GM21786 (cell line): ENCODE measurements around the gene OR10T2.
"Not testable (repeated sequence)": the region's sequence is repeated elsewhere in the genome, so short reads cannot be mapped to it uniquely, and the experiment has no call there.

Experiments
- ATAC-seq: cut with Tn5 transposase; IDR thresholded peaks from one replicate; pipeline ENCODE4 v1.9.1; 2021; ENCODE audit not compliant: unreplicated experiment

OR10T2 gene

GRCh38 chr1:158357441-158357840 lies 41.8 kb downstream of the OR10T2 start:
- no peak for ATAC-seq

GRCh38 chr1:158356616-158357015 lies 42.6 kb downstream of the OR10T2 start:
- no peak for ATAC-seq

- ATAC-seq = no peak
Observed at GRCh38 chr1:158355773-158356285, 43.4 kb downstream of the OR10T2 start.

GRCh38 chr1:158354255-158354654 lies 45.0 kb downstream of the OR10T2 start:
- no peak for ATAC-seq

- ATAC-seq = no peak
Observed at GRCh38 chr1:158353303-158354075, 45.8 kb downstream of the OR10T2 start, which contains the start of gene CD1E. TSS of gene CD1E (plus strand) at chr1:158353894. CDS start at chr1:158353989, 95 bp downstream.

- not testable (repeated sequence) for ATAC-seq
Observed at GRCh38 chr1:158348946-158349345, 50.3 kb downstream of the OR10T2 start.
